Measurements from ENCODE around the gene CLEC18B. TPM values are rescaled to one million over a fixed set of nuclear protein-coding genes. Genes with fewer than 3 reads are reported as not detected.
"Not testable (repeated sequence)": the region's sequence is repeated elsewhere in the genome, so short reads cannot be mapped to it uniquely, and the experiment has no call there.

The CLEC18B gene
- total RNA-seq = under 1 TPM in 1 of 2 experiments, not detected in 1; 0.32 TPM

DNA sequence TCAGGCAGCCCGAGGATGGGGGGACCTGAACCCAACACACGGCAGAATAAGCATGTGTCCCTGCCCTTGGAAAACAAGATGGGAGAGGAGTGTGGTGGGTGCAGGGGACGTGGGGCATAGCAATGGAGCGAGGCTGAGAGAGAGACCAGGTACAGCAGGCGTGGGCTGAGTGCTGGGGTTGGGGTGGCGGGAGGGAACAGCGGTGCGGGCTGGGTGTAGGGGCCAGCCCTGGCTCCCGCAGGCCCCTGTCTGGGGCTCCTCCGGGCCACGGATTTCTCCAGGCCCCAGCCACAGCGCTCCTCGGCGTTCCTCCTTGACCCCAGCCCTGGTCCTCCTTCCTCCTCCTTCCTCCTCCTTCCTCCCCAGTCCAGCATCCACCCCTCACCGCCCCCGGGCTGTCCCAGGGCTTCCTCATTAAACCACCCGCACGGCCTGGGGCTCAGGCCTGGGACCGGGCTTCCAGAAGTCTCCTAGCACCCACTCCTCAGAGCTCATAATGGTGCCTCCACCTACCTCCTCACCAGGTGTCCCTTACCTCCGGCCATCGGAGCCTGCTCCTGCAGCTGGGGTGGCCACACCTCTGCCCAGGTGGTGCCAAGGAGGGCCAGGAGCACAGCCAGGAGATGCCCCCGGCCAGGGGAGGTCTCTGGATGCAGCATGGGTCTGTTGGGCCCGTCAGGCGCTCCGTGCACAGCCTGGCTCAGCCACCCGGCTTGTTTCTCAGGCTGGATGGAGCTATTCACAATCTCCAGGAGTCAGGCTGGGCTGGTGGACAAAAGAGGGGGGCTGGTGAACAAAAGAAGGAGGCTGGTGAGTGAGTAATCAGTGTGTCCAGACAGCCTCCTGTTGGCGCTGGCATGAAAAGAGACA lies at the start of gene CLEC18B:
CLEC18B (minus strand) TSS at position 867 of the 870 bp plus-strand sequence; CDS start at position 659, 208 bp downstream.
- CTCF ChIA-PET = not testable (repeated sequence)

DNA sequence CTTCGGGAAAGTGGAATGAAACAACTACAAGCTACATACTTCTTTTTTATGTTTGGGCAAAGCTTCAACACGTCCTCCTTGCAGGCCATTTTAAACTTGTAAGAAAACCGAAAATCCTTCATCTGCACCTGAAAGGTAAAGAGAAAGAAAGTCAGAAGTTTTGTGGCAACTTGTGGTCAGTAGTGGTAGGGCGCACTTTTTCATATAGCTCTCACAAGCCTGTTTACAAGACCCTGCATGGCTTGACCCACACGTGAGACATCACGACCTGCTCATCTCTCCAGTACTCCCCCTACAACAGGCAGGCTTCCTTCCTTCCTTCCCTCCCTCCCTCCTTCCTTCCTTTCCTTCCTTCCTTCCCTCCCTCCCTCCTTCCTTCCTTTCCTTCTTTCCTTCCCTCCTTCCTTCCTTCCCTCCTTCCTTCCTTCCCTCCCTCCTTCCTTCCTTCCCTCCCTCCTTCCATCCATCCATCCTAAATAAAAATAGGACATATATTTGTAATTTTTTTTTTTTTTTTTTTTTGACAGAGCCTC lies 48.7 kb upstream of the CLEC18B start:
- CTCF ChIA-PET = interaction anchor here (0.6 kb wide), 1 partner anchor 722 kb away, joined by 3 read pairs; no protein-coding TSS in a partner anchor

More for the DNA sequence above, at the start of gene CLEC18B:
- POLR2A ChIA-PET = not testable (repeated sequence)

GRCh38 chr16:74468807-74469525 lies 47.7 kb upstream of the CLEC18B start:
- CTCF ChIA-PET = no interaction called here
- POLR2A ChIA-PET = no interaction called here

More for the DNA sequence above, 48.7 kb upstream of the CLEC18B start:
- POLR2A ChIA-PET = no interaction called here

- CTCF ChIA-PET = interaction anchor here (1.3 kb wide), 1 partner anchor 21 kb away, joined by 3 read pairs; no protein-coding TSS in a partner anchor
- POLR2A ChIA-PET = interaction anchor here (1.2 kb wide), 1 partner anchor 26 kb away, joined by 3 read pairs; no protein-coding TSS in a partner anchor
Observed at GRCh38 chr16:74466872-74467271, 45.6 kb upstream of the CLEC18B start.

- CTCF ChIA-PET = interaction anchor here (1.3 kb wide), 1 partner anchor 22 kb away, joined by 3 read pairs; no protein-coding TSS in a partner anchor
- POLR2A ChIA-PET = interaction anchor here (1.2 kb wide), 1 partner anchor 27 kb away, joined by 3 read pairs; no protein-coding TSS in a partner anchor
Observed at GRCh38 chr16:74465851-74466685, 44.8 kb upstream of the CLEC18B start.

- ChIA-PET CTCF (no interaction called here), POLR2A (no interaction called here)
Observed at GRCh38 chr16:74465281-74465680, 44.0 kb upstream of the CLEC18B start.

DNA sequence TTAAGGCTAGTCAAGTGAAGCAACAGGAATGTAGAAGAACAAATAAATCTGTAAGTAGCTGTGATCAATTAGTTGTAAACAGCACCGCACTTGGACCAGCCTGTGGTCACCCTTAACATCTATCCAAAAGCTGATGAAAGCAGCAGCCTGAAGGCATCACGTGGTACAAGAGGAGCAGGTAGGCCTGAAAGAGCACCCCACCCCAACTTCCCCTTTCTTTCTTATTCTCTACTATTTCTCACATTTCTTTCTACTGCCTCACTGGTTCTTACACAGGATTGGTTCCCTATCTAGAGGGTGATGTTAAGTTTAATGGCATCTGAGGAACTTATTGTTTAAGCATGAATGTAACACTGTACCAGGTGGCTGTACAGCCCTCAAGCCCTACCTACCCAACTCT lies 42.6 kb upstream of the CLEC18B start:
- CTCF ChIA-PET = no interaction called here
- POLR2A ChIA-PET = no interaction called here

GRCh38 chr16:74462361-74462760 lies 41.1 kb upstream of the CLEC18B start:
- POLR2A ChIA-PET = no interaction called here
- CTCF ChIA-PET = no interaction called here

DNA sequence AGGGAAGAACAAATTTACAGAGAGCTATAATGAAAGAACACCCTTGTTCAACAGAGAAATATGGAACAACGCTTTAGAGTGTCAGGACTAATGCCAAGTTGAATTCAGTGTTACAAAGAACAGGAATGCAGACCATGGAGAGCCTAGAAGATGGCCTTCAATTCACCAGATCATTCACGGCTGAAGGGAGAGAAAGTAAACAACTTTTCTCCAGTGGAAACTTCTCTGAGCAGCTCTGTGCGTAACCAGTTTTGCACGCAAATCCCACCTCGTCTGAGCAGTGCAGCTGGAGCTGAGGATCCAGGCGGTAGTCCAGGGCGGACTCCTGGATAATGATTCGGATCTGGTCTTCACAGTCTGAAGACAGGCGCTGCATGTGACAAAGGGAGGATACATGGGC lies 40.5 kb upstream of the CLEC18B start:
- ChIA-PET POLR2A (no interaction called here), CTCF (no interaction called here)

DNA sequence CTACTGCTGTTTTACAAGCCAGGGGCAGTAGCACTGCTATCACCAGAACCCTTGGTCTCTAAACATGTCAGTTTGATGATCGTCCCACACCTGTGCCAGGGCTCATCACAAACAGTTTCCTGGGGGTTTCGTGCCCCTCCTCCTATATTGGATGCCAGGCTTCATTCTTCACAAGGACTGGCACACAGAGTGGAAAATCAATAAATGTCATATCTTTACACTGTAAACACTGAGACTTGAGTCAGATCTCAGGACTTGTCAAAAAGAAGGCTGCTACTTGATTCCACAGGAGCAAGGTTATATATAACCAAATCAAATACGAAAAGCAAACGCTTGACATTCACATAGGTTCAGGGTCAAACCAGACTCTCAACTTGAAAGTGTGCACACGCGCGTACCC lies 39.3 kb upstream of the CLEC18B start:
- ChIA-PET CTCF (interaction anchor here (0.7 kb wide), 1 partner anchor 47 kb away, joined by 4 read pairs; no protein-coding TSS in a partner anchor), POLR2A (no interaction called here)

DNA sequence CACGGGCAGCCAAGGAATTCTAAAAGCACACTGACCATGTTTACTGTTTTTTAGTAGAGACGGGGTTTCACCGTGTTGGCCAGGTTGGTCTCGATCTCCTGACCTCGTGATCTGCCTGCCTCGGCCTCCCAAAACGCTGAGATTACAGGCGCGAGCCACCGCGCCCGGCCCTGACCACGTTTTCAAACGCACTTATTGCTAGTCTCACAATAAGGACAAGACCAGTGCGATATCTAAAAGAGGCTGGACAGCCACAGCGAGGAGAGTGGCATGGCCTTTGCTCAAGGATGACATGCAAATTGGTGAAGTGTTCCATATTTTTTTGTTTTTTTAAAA lies 35.0 kb upstream of the CLEC18B start:
- ChIA-PET CTCF (interaction anchor here (0.6 kb wide), 1 partner anchor 78 kb away, joined by 3 read pairs; no protein-coding TSS in a partner anchor), POLR2A (no interaction called here)

GRCh38 chr16:74455619-74456289 lies 34.5 kb upstream of the CLEC18B start:
- ChIA-PET CTCF (interaction anchor here (0.6 kb wide), 1 partner anchor 78 kb away, joined by 3 read pairs; no protein-coding TSS in a partner anchor), POLR2A (no interaction called here)

GRCh38 chr16:74455213-74455612 lies 33.9 kb upstream of the CLEC18B start:
- CTCF ChIA-PET = no interaction called here

GRCh38 chr16:74451951-74452758 lies 30.9 kb upstream of the CLEC18B start:
- ChIA-PET CTCF (interaction anchor here (0.6 kb wide), 1 partner anchor 194 kb away, joined by 5 read pairs; no protein-coding TSS in a partner anchor), POLR2A (no interaction called here)

More at GRCh38 chr16:74455213-74455612, 33.9 kb upstream of the CLEC18B start:
- POLR2A ChIA-PET = no interaction called here

DNA sequence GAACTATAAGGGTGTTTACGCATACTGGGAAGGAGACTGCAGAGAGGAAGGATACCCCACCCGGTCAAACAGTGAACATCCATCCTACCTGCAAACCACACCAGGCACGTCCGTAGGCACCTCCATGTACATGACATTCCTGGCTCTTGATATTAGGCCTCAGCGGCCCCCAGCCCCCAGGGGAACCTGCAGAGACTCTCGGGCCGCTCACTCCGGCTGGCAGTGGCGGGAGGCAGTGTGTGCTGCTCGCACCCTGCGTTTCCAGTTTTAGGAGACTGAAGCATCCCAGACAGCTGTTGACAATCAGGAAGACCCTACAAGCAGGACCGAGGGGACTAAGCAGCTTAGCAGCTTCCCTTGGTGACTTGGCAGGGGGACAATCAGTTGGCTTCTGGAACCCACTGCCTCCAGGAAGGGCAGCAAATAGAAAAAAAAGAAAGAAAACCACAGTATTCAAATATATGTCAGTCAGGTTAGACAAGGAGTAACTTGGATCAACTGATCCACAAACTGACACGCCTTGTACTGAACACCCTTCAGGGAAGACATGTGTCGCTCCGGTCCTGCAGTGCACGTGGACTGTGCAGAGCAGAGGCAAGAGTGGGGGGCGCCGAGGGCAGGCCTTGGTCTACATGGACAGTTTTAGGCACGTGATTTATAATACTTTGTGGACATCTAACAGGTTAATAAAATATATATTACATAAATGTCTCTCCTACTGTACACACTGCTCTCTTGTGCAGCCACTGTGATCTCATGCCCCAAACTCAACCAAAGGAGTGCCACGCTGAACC lies 29.9 kb upstream of the CLEC18B start:
- ChIA-PET POLR2A (no interaction called here), CTCF (no interaction called here)

- ChIA-PET CTCF (no interaction called here), POLR2A (no interaction called here)
Observed at GRCh38 chr16:74450236-74450635, 29.0 kb upstream of the CLEC18B start.

GRCh38 chr16:74449470-74449869 lies 28.2 kb upstream of the CLEC18B start:
- POLR2A ChIA-PET = no interaction called here
- CTCF ChIA-PET = no interaction called here
